ENCODE data around the gene TAF1B. TPM values are rescaled to one million over a fixed set of nuclear protein-coding genes. Genes with fewer than 3 reads are reported as not detected.
"Not testable (repeated sequence)": the region's sequence is repeated elsewhere in the genome, so short reads cannot be mapped to it uniquely, and the experiment has no call there.

The TAF1B gene
- total RNA-seq, 2 experiments from 2014 or later, result 33.0 to 35.6 TPM

DNA sequence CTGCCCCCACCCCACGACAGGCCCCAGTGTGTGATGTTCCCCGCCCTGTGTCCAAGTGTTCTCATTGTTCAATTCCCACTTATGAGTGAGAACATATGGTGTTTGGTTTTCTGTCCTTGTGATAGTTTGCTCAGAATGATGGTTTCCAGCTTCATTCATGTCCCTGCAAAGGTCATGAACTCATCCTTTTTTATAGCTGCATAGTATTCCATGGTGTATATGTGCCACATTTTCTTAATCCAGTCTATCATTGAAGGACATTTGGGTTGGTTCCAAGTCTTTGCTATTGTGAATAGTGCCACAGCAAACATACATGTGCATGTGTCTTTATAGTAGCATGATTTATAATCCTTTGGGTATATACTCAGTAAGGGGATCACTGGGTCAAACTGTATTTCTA lies 83.7 kb downstream of the TAF1B start:
- H3K27ac Mint-ChIP-seq; H3K9me3 Mint-ChIP-seq (ENCODE audit: insufficient read depth); POLR2A ChIA-PET; H3K4me1 Mint-ChIP-seq (ENCODE audit: low read depth); CTCF ChIA-PET; ATAC-seq; DNase-seq; H3K27me3 Mint-ChIP-seq (ENCODE audit: low read depth); H3K4me3 Mint-ChIP-seq: not testable (repeated sequence)
- H3K36me3 Mint-ChIP-seq (ENCODE audit: low read depth), result peaks cover 62% of the 10 kb centered on the region

DNA sequence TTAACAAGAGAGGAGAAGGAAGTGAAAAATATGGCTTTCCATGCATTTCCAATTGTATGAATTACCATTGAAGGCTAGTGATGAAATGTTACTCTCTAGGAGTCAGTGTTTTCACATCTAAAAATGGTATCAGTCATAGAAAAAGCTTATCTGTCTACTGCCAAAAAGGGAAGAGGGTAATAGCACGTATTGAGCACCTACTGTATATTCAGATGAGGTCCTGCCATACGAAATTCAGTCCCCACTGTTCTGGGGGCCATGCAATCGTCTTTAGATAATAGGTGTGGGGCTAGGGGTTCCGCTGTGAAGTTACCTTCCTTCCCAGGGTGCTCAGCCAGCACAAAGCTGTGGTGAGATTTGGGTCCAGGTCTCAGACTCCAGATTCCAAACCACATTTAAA lies 94.0 kb downstream of the TAF1B start:
- DNase-seq (no peak), ATAC-seq (no peak)
- no peaks in the 10 kb centered on the region for H3K4me1 Mint-ChIP-seq (ENCODE audit: low read depth)
- ChIA-PET CTCF (no interaction called here), POLR2A (no interaction called here)
- no peak overlapping the region for H3K27ac Mint-ChIP-seq
- peaks cover 20% of the 10 kb centered on the region for H3K36me3 Mint-ChIP-seq (ENCODE audit: low read depth)
- H3K9me3 Mint-ChIP-seq (ENCODE audit: insufficient read depth), result no peaks in the 10 kb centered on the region
- no peak overlapping the region for H3K4me3 Mint-ChIP-seq
- H3K27me3 Mint-ChIP-seq (ENCODE audit: low read depth), result peaks cover 10% of the 10 kb centered on the region

DNA sequence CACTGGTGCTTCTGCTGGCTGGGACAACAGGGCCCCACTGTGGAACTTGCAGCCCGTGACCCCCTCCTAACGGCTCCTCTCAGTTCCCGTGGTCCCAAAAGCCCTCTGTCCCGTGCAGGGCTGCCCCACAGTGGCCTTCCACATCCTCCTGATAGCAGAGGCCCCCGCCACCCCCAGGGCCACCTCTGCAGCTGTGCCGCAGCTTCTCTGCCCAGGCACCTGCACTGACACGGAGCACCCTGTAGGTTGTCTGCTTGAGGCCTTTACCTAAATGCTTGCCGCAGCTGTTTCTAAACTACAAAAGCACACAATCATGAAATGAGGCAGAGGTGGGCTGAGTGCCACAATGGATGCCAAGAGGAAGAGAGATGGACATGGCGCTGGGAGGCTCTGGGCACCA lies 94.7 kb downstream of the TAF1B start:
- H3K9me3 Mint-ChIP-seq (ENCODE audit: insufficient read depth), result no peaks in the 10 kb centered on the region

DNA sequence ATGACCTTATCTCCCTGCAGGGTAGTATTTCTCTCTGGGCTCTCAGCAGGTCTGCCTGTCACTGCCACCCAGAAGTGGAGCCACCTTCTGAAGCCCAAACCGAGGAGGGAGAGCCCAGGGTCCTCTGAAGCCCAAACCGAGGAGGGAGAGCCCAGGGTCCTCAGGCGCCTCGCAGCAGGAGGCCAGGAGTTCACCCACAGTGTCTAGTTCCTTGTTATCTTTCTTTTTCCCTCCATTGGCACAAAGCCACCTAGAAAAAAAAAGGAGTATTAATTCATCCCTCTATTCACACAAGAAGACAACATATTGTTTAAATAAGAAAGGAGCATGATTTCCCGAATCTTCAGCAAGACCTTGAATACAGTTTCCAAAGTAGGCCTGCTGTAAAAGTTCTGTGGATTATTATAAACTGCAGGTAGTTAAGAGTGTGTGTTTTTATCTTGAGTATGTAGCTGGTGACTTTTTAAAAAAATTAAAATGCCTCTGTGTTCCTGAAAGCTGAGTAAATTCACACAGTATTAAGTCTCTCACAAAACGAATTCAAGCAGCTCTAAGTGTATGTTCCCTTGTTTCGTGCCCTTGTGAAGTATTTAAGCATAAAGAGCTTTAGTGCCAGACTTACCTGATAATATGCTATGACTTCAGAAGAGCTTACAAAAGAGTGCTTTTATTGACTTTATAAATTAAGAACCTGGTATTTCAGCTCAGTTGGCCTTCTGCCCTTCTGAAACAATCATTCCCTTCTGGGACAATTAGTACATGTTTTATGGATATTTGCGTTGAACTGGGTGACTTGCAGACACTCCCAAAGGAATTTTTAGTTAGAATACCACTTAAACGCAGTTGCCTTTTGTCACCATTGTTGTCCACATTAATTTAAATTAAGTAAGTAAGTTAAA lies 96.6 kb downstream of the TAF1B start:
- no peak for ATAC-seq

More for the DNA sequence above, 94.7 kb downstream of the TAF1B start:
- Mint-ChIP-seq H3K4me3 (no peak overlapping the region), H3K27me3 (ENCODE audit: low read depth) (peaks cover 13% of the 10 kb centered on the region), H3K27ac (no peak overlapping the region), H3K36me3 (ENCODE audit: low read depth) (peaks cover 16% of the 10 kb centered on the region), H3K4me1 (ENCODE audit: low read depth) (no peaks in the 10 kb centered on the region)
- DNase-seq (no peak), ATAC-seq (no peak)
- ChIA-PET CTCF (no interaction called here), POLR2A (no interaction called here)

DNA sequence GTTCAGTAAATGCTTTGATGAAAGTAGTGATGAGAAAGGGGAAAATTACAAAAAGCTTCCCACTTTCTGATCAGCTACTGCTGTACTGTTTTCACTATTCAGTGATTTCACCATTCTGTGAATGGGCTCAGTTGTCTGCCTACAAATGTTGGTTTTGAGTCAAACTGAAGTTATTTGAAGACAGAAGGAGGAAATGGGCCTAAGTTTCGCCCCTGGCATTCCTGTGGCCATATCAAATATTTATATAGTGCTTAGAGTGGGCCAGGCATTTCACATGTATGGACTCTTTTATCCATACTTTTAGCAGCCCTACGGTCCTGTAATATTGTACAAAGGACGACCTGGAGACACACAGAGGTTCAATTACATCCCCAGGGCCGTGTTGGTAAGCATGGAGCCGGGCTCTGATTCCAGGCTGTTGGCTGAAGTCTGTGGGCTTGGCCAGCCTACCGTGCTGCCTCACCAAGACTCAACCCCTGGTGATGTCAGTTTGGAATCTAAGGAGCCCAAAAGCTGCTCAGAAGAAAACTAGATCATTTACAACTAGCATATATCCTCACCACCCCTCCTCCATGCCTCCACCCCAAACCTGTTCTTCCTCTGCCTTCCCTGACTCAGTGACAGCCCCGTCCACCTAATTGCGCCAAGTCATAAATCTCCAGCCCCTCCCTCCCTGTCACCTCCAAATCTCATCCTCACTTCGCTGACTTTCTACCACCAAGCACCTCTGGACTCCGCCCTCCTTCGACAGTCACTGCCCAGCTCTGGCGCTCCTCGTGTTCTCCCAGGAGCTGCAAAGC lies 98.1 kb downstream of the TAF1B start:
- H3K4me1 Mint-ChIP-seq (ENCODE audit: low read depth), result no peaks in the 10 kb centered on the region
- H3K27me3 Mint-ChIP-seq (ENCODE audit: low read depth), result peaks cover 29% of the 10 kb centered on the region
- POLR2A ChIA-PET, result no interaction called here
- no peak for DNase-seq
- no peak overlapping the region for H3K27ac Mint-ChIP-seq
- CTCF ChIA-PET, result interaction anchor here (0.7 to 1.9 kb wide), 4 partner anchors 31 to 142 kb away, joined by 3 to 4 read pairs (median 4); no protein-coding TSS in a partner anchor
- no peak for ATAC-seq
- no peaks in the 10 kb centered on the region for H3K36me3 Mint-ChIP-seq (ENCODE audit: low read depth)
- no peaks in the 10 kb centered on the region for H3K9me3 Mint-ChIP-seq (ENCODE audit: insufficient read depth)
- H3K4me3 Mint-ChIP-seq, result no peak overlapping the region

More for the DNA sequence above, 96.6 kb downstream of the TAF1B start:
- no peak overlapping the region for H3K27ac Mint-ChIP-seq
- ChIA-PET POLR2A (interaction anchor here (0.5 to 0.7 kb wide), 3 partner anchors 10 to 397 kb away, joined by 3 to 4 read pairs (median 3); no protein-coding TSS in a partner anchor), CTCF (interaction anchor here (1.0 kb wide), 1 partner anchor 44 kb away, joined by 3 read pairs; no protein-coding TSS in a partner anchor)
- H3K27me3 Mint-ChIP-seq (ENCODE audit: low read depth), result peaks cover 15% of the 10 kb centered on the region
- DNase-seq, result no peak
- no peaks in the 10 kb centered on the region for H3K4me1 Mint-ChIP-seq (ENCODE audit: low read depth)
- H3K4me3 Mint-ChIP-seq, result no peak overlapping the region
- no peaks in the 10 kb centered on the region for H3K9me3 Mint-ChIP-seq (ENCODE audit: insufficient read depth)
- H3K36me3 Mint-ChIP-seq (ENCODE audit: low read depth), result peaks cover 4% of the 10 kb centered on the region

DNA sequence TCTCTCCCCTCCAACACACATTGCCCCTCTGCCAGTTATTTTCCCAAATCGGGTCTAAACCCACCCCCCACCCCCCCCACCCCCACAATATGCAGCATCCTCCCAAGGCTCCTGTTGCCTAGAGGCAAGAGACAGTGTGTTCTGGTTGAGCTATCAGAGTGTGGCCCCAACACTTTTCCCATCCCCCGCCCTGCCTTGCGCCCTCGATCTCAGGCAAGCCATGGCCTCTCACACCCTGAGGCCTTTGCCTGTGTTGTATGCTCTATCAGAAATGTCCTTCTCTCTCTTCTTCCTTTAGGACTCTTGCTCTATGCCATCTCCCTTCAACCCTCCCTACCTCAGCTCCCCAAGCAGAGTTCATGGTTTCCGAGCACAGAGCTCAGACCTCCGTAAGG lies 98.7 kb downstream of the TAF1B start:
- ATAC-seq (no peak), DNase-seq (no peak)
- Mint-ChIP-seq H3K4me1 (ENCODE audit: low read depth) (no peaks in the 10 kb centered on the region), H3K9me3 (ENCODE audit: insufficient read depth) (no peaks in the 10 kb centered on the region), H3K27me3 (ENCODE audit: low read depth) (peaks cover 31% of the 10 kb centered on the region), H3K4me3 (no peak overlapping the region), H3K27ac (no peak overlapping the region), H3K36me3 (ENCODE audit: low read depth) (no peaks in the 10 kb centered on the region)
- ChIA-PET CTCF (interaction anchor here (0.7 to 1.9 kb wide), 5 partner anchors 8 to 143 kb away, joined by 3 to 4 read pairs (median 4); no protein-coding TSS in a partner anchor), POLR2A (no interaction called here)

DNA sequence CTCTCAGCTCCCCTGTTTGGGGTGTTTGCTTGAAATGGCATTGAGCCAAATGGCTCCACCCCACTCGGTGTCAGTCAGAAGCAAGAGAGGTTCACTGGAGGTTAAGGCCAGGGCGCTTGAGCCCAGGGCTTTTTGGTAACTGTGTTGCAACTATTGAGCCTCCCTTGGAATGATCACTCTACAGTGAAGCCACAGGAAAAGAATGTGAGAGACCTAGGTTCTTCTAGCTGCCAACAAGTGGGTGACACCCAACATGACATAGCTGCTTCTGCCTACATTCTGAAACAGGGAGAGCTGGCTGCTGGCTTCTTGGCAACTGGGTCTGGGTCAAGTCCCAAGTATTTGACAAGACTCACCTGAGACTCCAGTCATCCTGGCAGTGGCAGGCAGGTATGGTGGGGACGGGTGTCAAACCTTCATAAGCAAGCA lies 101.1 kb downstream of the TAF1B start:
- no peak overlapping the region for H3K27ac Mint-ChIP-seq
- ATAC-seq, result no peak
- POLR2A ChIA-PET, result interaction anchor here (0.6 kb wide), 1 partner anchor 507 kb away, joined by 3 read pairs; no protein-coding TSS in a partner anchor
- H3K4me1 Mint-ChIP-seq (ENCODE audit: low read depth), result no peaks in the 10 kb centered on the region
- H3K9me3 Mint-ChIP-seq (ENCODE audit: insufficient read depth), result no peaks in the 10 kb centered on the region
- CTCF ChIA-PET, result interaction anchor here (0.9 to 1.4 kb wide), 2 partner anchors 40 to 145 kb away, joined by 3 to 5 read pairs; no protein-coding TSS in a partner anchor
- peaks cover 42% of the 10 kb centered on the region for H3K27me3 Mint-ChIP-seq (ENCODE audit: low read depth)
- DNase-seq, result no peak
- no peaks in the 10 kb centered on the region for H3K36me3 Mint-ChIP-seq (ENCODE audit: low read depth)
- no peak overlapping the region for H3K4me3 Mint-ChIP-seq

DNA sequence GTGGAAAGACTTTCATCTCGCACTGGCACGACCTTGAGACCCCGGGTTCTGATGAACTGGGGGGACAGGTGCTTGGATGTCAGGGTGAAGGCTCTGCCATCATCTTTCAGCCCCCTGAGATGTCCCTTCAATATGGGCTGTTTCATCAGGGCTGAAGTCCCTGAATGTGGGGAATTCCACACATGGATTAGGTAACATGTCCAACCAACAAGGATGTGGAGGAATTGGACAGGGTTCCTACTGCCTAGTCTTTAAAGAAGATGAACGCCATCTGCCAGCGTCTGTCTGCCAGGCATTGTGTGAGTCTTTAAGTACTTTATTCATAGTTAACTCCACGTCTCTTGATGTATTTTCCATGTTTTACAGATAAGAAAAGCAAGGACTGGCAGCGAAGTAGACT lies 102.3 kb downstream of the TAF1B start:
- no peak for ATAC-seq
- Mint-ChIP-seq H3K27ac (no peak overlapping the region), H3K36me3 (ENCODE audit: low read depth) (no peaks in the 10 kb centered on the region), H3K9me3 (ENCODE audit: insufficient read depth) (no peaks in the 10 kb centered on the region), H3K4me3 (no peak overlapping the region), H3K27me3 (ENCODE audit: low read depth) (peaks cover 52% of the 10 kb centered on the region), H3K4me1 (ENCODE audit: low read depth) (peaks cover 3% of the 10 kb centered on the region)
- DNase-seq, result no peak
- POLR2A ChIA-PET, result no interaction called here
- CTCF ChIA-PET, result interaction anchor here (1.4 kb wide), 1 partner anchor 39 kb away, joined by 5 read pairs; no protein-coding TSS in a partner anchor

DNA sequence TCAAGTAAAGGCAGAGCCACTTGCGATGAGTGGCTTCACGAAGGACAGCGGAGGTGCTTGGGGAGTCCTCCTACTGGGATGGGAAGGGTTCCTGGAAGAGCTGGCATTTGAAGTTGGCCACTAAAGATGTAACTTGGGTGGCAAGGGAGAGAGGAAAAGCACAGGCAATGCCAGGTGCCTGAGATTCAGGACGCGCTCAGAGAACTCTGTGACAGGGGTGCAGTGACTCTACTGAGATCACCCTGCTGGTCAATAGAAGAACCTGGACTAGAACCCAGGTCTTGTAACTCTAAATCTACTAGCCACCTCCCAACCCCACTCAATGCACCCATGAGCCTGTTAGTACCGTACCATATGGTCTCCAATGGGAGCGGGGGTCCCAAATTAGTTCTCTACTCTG lies 102.8 kb downstream of the TAF1B start:
- H3K36me3 Mint-ChIP-seq (ENCODE audit: low read depth), result no peaks in the 10 kb centered on the region
- no peak overlapping the region for H3K27ac Mint-ChIP-seq
- ATAC-seq (no peak), DNase-seq (no peak)
- CTCF ChIA-PET, result interaction anchor here (1.3 kb wide), 1 partner anchor 133 kb away, joined by 4 read pairs; no protein-coding TSS in a partner anchor
- no peaks in the 10 kb centered on the region for H3K9me3 Mint-ChIP-seq (ENCODE audit: insufficient read depth)
- POLR2A ChIA-PET, result no interaction called here
- peaks cover 3% of the 10 kb centered on the region for H3K4me1 Mint-ChIP-seq (ENCODE audit: low read depth)
- H3K4me3 Mint-ChIP-seq, result no peak overlapping the region
- H3K27me3 Mint-ChIP-seq (ENCODE audit: low read depth), result peaks cover 48% of the 10 kb centered on the region

DNA sequence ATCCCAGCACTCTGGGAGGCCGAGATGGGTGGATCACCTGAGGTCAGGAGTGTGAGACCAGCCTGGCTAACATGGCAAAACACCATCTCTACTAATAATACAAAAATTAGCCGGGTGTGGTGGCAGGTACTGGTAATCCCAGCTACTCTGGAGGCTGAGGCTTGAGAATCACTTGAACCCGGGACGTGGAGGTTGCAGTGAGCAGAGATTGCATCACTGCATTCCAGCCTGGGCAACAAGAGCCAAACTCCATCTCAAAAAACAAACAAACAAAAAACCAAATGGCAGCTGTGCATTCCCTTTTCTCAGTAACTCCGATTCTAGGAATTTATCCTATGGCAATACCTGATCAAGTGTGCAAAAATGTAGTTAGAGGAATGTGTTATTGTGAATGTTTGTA lies 103.5 kb downstream of the TAF1B start:
- Mint-ChIP-seq H3K4me3 (no peak overlapping the region), H3K9me3 (ENCODE audit: insufficient read depth) (no peaks in the 10 kb centered on the region), H3K36me3 (ENCODE audit: low read depth) (no peaks in the 10 kb centered on the region), H3K27ac (no peak overlapping the region), H3K4me1 (ENCODE audit: low read depth) (peaks cover 3% of the 10 kb centered on the region), H3K27me3 (ENCODE audit: low read depth) (peaks cover 45% of the 10 kb centered on the region)
- ATAC-seq (no peak), DNase-seq (no peak)
- ChIA-PET POLR2A (no interaction called here), CTCF (interaction anchor here (1.3 kb wide), 1 partner anchor 133 kb away, joined by 4 read pairs; no protein-coding TSS in a partner anchor)

DNA sequence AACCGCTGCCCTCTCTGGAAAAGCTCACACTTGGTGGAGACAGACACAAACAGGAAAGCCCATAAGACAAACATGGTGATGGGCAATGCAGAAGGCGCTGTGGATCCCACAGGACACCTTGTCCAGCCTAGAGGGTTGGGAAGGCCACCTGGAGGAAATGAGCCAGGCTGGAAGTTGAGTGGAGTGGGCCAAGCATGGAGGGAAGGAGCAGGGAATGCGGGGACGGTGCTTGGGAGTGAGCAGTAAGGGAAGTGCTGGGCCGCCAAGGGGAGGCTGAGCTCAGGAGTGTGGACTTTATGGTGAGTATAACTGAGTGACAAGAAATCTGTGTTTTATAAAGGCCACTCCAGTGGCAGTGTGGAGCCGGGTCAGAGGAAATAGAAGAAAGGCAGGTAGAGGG lies 105.4 kb downstream of the TAF1B start:
- H3K27me3 Mint-ChIP-seq (ENCODE audit: low read depth), result peaks cover 55% of the 10 kb centered on the region

More for the DNA sequence above, 105.4 kb downstream of the TAF1B start:
- no peak for DNase-seq
- ATAC-seq, result no peak
- ChIA-PET POLR2A (no interaction called here), CTCF (interaction anchor here (0.7 to 1.4 kb wide), 3 partner anchors 35 to 135 kb away, joined by 3 to 4 read pairs (median 3); no protein-coding TSS in a partner anchor)
- Mint-ChIP-seq H3K4me1 (ENCODE audit: low read depth) (peaks cover 7% of the 10 kb centered on the region), H3K27ac (no peak overlapping the region), H3K36me3 (ENCODE audit: low read depth) (no peaks in the 10 kb centered on the region), H3K4me3 (no peak overlapping the region), H3K9me3 (ENCODE audit: insufficient read depth) (no peaks in the 10 kb centered on the region)
